NCI-H2196 (cell line): ENCODE data around the gene SEPTIN1.
A peak's percentile ranks its signal among the peaks of the same experiment; 100 is the strongest.
"Not testable (repeated sequence)": the region's sequence is repeated elsewhere in the genome, so short reads cannot be mapped to it uniquely, and the experiment has no call there.

ENCODE experiments used
- DNase-seq: peaks from one replicate; lab custom pipeline; 2025; ENCODE audit not compliant: unreplicated experiment; lab: John Stamatoyannopoulos, UW

Gene SEPTIN1

DNA sequence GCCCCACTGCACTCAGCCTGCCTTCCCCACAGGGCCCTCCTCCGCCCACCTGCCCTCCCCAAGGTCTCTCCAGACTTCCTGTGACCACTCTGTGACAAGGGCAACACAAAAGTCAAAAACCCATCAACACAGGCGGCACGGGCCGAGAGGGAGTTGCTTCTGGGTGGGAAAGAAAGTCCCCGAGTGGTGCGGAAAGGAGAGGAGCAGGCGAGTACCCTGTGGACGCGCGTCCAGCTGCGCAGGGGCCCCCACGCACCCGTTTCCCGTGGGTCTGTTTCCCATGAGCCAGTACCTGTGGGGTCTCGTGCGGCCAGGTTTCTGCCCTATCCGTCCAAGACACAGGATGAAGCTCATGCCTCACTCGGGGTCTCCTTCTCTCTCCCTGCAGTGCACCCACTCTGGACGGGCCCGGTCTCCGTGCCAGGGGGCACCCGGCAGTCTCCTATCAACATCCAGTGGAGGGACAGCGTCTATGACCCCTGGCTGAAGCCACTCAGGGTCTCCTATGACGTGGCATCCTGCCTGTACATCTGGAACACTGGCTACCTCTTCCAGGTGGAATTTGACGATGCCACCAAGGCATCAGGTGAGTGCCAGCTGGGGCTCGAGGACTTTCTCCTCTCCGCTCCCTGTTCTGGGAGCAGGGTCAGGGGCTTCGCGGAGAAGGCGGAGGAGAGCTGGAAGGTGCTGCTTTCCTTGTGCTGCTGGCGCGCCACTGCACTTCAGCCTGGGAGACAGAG lies 39.4 kb downstream of the SEPTIN1 start:
- DNase-seq: no peak

DNA sequence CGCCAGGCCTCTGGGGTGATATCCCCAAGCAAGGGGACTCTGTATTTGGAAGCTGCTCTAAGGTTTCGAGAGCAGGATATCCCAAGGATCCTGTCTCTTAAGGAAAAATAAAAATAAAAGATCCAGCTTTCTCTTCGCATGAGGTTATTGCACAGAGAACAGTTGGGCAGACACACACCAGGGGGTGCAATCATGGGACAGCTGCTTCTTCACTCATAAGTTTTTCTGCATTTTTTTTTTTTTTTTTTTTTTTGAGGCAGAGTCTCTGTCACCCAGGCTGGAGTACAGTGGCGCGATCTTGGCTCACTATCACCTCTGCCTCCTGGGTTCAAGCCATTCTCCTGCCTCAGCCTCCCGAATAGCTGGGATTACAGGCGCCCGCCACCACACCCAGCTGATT lies 40.4 kb downstream of the SEPTIN1 start:
- DNase-seq: not testable (repeated sequence)

DNA sequence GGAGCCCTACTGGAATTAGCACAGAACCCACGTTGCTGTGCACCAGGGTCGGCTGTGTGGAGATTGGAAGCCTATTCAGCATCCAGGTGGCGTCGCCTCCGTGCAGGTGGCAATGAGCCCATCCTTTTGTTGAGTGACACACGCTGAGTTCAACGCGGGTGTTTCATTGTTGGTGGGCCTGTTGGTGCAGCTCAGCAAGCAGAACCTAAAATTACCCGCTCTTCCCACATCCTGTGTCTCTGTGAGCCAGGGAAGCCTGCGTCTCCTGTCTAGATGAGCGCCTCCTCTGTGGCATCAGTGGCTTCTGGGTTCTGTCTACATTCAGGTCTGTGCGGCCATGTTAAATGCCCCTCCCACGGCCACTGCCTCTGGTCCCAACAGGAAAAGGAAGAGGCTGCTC lies 41.7 kb downstream of the SEPTIN1 start:
- no peak for DNase-seq

DNA sequence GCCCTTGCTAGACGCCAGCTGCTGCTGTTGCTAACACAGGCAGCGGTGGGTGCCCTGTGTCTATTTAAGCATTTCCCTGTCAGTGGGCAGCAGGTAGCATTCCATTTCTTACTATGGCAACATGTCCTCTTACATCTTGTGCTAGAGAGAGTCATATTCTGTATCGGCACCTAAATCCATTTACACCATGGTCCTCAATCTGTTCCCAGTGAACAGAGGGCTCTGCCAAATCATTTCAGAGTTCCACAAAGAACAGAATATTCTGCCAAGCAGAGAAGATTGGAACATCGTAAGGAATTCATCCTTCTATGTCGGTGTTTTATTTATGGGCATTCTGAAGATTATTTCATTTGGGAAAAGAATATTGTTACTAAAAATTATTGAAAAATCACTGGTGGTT lies 43.6 kb downstream of the SEPTIN1 start:
- not testable (repeated sequence) for DNase-seq

DNA sequence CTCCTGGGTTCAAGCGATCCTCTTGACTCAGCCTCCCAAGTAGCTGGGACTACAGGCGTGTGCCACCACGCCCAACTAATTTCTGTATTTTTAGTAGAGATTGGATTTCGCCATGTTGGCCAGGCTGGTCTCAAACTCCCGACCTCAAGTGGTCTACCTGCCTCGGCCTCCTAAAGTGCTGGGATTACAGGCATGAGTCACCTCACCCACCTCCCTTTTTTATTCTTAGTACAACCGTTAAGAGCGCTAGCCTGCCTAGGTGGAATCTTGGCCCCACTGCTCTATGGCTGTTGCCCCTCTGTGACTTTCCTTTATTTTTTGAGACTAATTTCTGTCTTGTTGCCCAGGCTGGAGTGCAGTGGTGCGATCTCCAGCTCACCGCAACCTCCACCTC lies 44.4 kb downstream of the SEPTIN1 start:
- DNase-seq: not testable (repeated sequence)

DNA sequence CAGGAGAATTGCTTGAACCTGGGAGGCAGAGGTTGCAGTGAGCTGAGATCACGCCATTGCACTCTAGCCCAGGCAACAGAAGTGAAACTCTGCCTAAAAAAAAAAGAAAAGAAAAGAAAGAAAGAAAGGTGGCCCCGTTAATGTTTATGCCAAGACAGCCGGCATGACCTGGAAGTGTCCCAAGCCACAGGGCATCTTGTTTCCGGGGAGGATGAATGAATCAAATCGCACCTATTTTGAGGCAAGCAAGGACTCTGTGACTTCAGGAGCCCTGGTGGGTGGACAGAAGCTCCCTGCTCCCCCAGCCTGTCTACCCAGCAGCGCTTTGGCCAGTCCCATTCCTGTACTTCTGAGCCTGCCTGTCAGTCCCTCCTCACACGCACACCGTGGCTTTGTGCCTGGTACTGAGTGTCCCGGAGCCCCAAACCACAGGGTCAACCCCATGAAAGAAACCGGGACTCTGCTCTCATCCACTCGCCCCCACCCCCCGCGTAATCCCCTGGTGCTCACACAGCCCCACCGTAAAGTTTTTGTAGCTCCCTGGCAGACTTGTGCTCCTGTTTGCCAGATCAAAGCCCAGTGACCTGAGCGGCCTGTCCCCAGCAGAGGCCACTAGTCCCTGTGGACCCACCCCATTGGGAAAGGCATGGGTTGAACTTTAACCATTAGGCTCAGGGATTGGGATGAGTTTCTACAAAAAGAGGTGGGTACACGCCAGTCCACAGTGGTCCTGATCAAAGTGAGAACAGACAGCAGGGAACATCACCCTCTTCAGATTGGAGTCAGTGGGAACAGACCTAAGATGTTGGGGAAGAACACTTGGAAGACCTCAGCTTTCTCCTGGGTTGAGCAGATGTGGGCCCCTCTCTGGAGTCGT lies 46.5 kb downstream of the SEPTIN1 start:
- DNase-seq: no peak

DNA sequence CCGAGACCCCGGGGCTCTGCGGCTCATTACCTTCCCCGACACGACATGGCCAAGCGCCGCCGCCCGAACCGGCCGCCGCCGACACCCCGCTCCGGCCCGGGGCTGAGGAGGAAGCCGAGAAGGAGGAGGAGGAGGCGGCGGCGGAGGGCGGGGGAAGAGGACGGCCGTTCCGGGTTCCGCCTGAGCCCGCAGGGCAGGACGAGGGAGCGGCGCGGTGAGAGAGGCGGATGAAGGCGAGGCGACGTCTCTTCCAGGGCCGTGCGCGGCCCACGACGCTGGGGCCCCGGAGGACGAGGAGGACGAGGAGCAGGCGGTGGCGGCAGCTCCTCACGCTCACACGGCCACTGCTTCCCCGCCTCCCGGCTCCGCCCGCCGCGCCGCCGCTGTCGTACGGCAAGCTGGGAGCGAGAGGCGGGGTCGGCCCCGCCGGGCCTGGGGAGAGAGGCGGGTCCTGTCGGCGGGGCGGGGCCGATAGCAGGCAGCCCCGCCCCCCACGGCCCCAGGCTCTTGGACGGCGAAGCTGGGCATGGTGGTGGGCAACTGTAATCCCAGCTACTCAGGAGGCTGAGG lies 47.2 kb downstream of the SEPTIN1 start:
- peak; percentile 87 for DNase-seq

DNA sequence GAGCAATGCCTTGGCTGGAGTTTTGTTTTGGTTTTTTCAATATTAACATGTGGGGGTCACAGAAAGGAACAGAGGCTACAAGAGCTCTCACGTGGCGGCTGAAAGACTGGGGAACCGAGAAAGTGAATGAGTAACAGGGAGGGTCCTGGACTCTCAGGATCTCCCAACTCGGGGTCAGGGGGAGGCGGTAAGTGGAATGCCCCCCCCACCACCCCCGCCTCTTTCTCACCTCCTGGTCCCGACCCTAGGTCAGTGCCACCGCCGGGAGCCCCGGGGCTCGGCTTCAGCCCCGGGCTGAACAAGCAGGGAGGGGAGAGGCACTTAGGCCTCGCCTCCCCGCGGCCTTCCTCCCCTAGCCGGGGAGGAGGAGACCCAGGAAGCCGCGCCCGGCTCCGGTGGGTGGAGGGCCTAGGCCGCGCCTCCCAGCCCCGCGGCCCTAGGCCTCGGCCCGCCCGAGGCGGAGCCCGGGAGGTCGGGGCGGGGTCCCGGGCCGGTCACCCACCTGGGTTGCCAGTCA lies 47.8 kb downstream of the SEPTIN1 start:
- peak; percentile 72 for DNase-seq
